MM.1S (cell line): ENCODE results near the gene PRCD.

Experiments used
- DNase-seq: peaks from one replicate; pipeline ENCODE4 v3.0.0-alpha.2; 2015
- H2AFZ ChIP-seq: fragments of 300-600 bp; sonication (generic); 2 replicates; pipeline ENCODE4 v1.6.0; 2016; ENCODE audit warnings: antibody characterized with exemption, low read length
- H3F3A ChIP-seq: fragments of 300-600 bp; sonication (generic); 2 replicates; pipeline ENCODE4 v1.6.1; 2016; ENCODE audit warnings: mild to moderate bottlenecking, antibody characterized with exemption, low read length, moderate library complexity, mixed read lengths; ENCODE audit not compliant: insufficient read depth
- H3K27ac ChIP-seq: fragments of 300-600 bp; sonication (generic); 2 replicates; pipeline ENCODE4 v1.5.1; 2016; ENCODE audit warnings: mild to moderate bottlenecking, low read length
- H3K27me3 ChIP-seq: fragments of 300-600 bp; sonication (generic); replicated peaks from 2 replicates; pipeline ENCODE4 v1.6.0; 2016; ENCODE audit warnings: low read length; ENCODE audit not compliant: insufficient read depth
- H3K36me3 ChIP-seq: fragments of 300-600 bp; sonication (generic); replicated peaks from 2 replicates; pipeline ENCODE4 v1.6.1; 2016; ENCODE audit warnings: mild to moderate bottlenecking, low read length, mixed read lengths; ENCODE audit not compliant: insufficient read depth
- H3K4me1 ChIP-seq: fragments of 300-600 bp; sonication (generic); 2 replicates; pipeline ENCODE4 v1.6.1; 2016; ENCODE audit warnings: low read length, mixed read lengths
- H3K4me2 ChIP-seq: fragments of 300-600 bp; sonication (generic); 2 replicates; pipeline ENCODE4 v1.6.0; 2016; ENCODE audit warnings: low read depth, low read length
- H3K4me3 ChIP-seq: fragments of 300-600 bp; sonication (generic); 2 replicates; pipeline ENCODE4 v1.5.1; 2016; ENCODE audit warnings: low read length, mixed read lengths
- H3K79me2 ChIP-seq: fragments of 300-600 bp; sonication (generic); 2 replicates; pipeline ENCODE4 v1.6.1; 2016; ENCODE audit warnings: mixed run types, low read length, mixed read lengths
- H3K9ac ChIP-seq: fragments of 300-600 bp; sonication (generic); 2 replicates; pipeline ENCODE4 v1.6.1; 2016; ENCODE audit warnings: low read length, mixed read lengths
- H3K9me2 ChIP-seq: fragments of 300-600 bp; sonication (generic); replicated peaks from 2 replicates; pipeline ENCODE4 v1.6.1; 2016; ENCODE audit warnings: mild to moderate bottlenecking, low read length, mixed read lengths; ENCODE audit not compliant: insufficient read depth
- H3K9me3 ChIP-seq: fragments of 300-600 bp; sonication (generic); replicated peaks from 2 replicates; pipeline ENCODE4 v1.6.1; 2016; ENCODE audit warnings: mild to moderate bottlenecking, low read length, mixed read lengths; ENCODE audit not compliant: insufficient read depth
- H4K20me1 ChIP-seq: fragments of 300-600 bp; sonication (generic); 2 replicates; pipeline ENCODE4 v1.6.1; 2016; ENCODE audit warnings: mild to moderate bottlenecking, low read length, moderate library complexity, mixed read lengths; ENCODE audit not compliant: insufficient read depth
- CTCF ChIP-seq: fragments of 300-600 bp; sonication (generic); IDR thresholded peaks from 2 replicates; pipeline ENCODE4 v1.5.1; 2016; ENCODE audit warnings: antibody characterized with exemption, low read length, mixed read lengths
- EZH2 ChIP-seq: fragments of 300-600 bp; sonication (generic); optimal IDR thresholded peaks from 2 replicates; pipeline ENCODE3; 2017; ENCODE audit warnings: low read depth, mild to moderate bottlenecking, antibody characterized with exemption, low read length, mixed read lengths
- EZH2phosphoT487 ChIP-seq: fragments of 300-600 bp; sonication (generic); IDR thresholded peaks from 2 replicates; pipeline ENCODE4 v1.6.1; 2018; ENCODE audit warnings: antibody characterized with exemption, low read length

The PRCD gene

GRCh38 chr17:76565728-76566612 lies 26.1 kb downstream of the PRCD start:
- Histone ChIP-seq H3K9me2 (no peaks in the 10 kb centered on the region), H3K27me3 (no peaks in the 10 kb centered on the region), H3F3A (peaks cover 3% of the 10 kb centered on the region; the same call in 1 of the 2 replicates), H3K27ac (no peak overlapping the region), H3K36me3 (peaks cover 13% of the 10 kb centered on the region), H4K20me1 (peaks cover 27% of the 10 kb centered on the region; the same call in 1 of the 2 replicates), H3K9ac (no peak overlapping the region), H2AFZ (no peak overlapping the region), H3K9me3 (no peaks in the 10 kb centered on the region), H3K4me2 (no peak overlapping the region), H3K4me3 (no peak overlapping the region), H3K4me1 (peaks cover 6% of the 10 kb centered on the region; the same call in 1 of the 2 replicates), H3K79me2 (peaks cover 18% of the 10 kb centered on the region)
- DNase-seq: no peak
- no peak for TF ChIP-seq CTCF
- TF ChIP-seq EZH2phosphoT487: no peak
- no peak for TF ChIP-seq EZH2

GRCh38 chr17:76566613-76566943 lies 26.7 kb downstream of the PRCD start:
- no peaks in the 10 kb centered on the region for H3K27me3 ChIP-seq
- H3K79me2 ChIP-seq: peaks cover 12% of the 10 kb centered on the region
- no peaks in the 10 kb centered on the region for H3K9me2 ChIP-seq
- H3K36me3 ChIP-seq: peaks cover 7% of the 10 kb centered on the region; the same call in 1 of the 2 replicates
- no peak overlapping the region for H3K9ac ChIP-seq
- H4K20me1 ChIP-seq: peaks cover 21% of the 10 kb centered on the region; the same call in 1 of the 2 replicates
- no peak overlapping the region for H2AFZ ChIP-seq
- TF ChIP-seq EZH2 (no peak), EZH2phosphoT487 (no peak), CTCF (no peak)
- no peak for DNase-seq
- no peak overlapping the region for H3K27ac ChIP-seq
- H3K4me2 ChIP-seq: no peak overlapping the region
- H3K9me3 ChIP-seq: no peaks in the 10 kb centered on the region
- H3F3A ChIP-seq: peaks cover 3% of the 10 kb centered on the region; the same call in 1 of the 2 replicates
- H3K4me1 ChIP-seq: 0 out of 2 replicates have a peak, but pooled peaks cover under 1% of the 10 kb centered on the region
- no peak overlapping the region for H3K4me3 ChIP-seq

- Histone ChIP-seq H3K27me3 (no peaks in the 10 kb centered on the region), H3K36me3 (peaks cover 3% of the 10 kb centered on the region; the same call in 1 of the 2 replicates), H4K20me1 (peaks cover 17% of the 10 kb centered on the region; the same call in 1 of the 2 replicates), H3K4me1 (no peaks in the 10 kb centered on the region), H3K9me3 (no peaks in the 10 kb centered on the region), H3K4me2 (no peak overlapping the region), H3K4me3 (no peak overlapping the region), H3F3A (peaks cover 3% of the 10 kb centered on the region; the same call in 1 of the 2 replicates), H2AFZ (no peak overlapping the region), H3K79me2 (peaks cover 7% of the 10 kb centered on the region), H3K9ac (no peak overlapping the region), H3K27ac (no peak overlapping the region), H3K9me2 (no peaks in the 10 kb centered on the region)
- TF ChIP-seq EZH2: no peak
- no peak for DNase-seq
These were observed 27.2 kb downstream of the PRCD start for GRCh38 chr17:76566988-76567431.
